ENCODE results near the gene SLC8B1.

Gene SLC8B1

DNA sequence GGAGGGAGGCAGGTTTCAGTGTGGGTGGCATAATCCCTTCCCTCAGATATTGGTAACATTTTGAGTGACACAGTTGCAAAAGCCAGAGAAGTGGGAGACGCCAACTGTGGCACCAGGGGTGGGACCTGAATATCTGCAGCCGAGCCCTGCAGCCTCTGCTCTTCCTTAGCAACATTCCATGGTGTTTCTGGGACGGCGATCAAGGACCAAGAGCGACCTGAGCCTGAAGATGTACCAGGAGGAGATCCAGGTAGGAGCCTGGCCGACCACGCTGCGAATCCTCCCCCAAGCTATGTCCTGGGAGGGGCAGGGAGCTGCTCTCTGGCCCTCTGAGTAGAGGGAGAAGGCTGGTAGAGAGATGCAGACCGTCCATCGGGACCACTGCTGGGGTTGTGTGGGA, 41.8 kb downstream of the SLC8B1 start:
- TF ChIP-seq, protein P1, sequence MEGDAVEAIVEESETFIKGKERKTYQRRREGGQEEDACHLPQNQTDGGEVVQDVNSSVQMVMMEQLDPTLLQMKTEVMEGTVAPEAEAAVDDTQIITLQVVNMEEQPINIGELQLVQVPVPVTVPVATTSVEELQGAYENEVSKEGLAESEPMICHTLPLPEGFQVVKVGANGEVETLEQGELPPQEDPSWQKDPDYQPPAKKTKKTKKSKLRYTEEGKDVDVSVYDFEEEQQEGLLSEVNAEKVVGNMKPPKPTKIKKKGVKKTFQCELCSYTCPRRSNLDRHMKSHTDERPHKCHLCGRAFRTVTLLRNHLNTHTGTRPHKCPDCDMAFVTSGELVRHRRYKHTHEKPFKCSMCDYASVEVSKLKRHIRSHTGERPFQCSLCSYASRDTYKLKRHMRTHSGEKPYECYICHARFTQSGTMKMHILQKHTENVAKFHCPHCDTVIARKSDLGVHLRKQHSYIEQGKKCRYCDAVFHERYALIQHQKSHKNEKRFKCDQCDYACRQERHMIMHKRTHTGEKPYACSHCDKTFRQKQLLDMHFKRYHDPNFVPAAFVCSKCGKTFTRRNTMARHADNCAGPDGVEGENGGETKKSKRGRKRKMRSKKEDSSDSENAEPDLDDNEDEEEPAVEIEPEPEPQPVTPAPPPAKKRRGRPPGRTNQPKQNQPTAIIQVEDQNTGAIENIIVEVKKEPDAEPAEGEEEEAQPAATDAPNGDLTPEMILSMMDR (IDR thresholded peaks at IDR 0.05) = no peak
- TF ChIP-seq ZFX (IDR thresholded peaks at IDR 0.05; ENCODE audit: borderline replicate concordance) = no peak
- no peak overlapping the region for H3K27ac ChIP-seq

DNA sequence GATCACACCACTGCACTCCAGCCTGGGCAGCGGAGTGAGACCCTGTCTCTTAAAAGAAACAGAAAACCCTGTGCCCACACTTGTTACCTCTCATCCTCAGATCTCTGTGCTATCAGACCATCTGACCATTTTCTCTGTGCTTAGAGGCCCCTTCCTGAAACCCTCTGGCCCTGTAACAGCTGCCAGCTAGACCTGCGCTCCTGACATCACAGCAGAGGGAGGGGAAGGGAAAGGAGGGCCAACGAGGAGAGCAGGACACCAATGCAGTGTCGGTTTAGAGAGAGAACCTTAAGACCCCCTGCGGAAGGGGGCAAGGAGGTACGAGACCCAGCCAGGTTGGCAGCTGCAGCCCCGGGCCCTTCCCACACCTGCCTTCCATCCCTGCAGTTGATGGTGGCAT, 42.4 kb downstream of the SLC8B1 start:
- no peak for TF ChIP-seq ZFX (IDR thresholded peaks at IDR 0.05; ENCODE audit: borderline replicate concordance)
- TF ChIP-seq, protein P1 (IDR thresholded peaks at IDR 0.05) = no peak
- H3K27ac ChIP-seq = no peak overlapping the region

DNA sequence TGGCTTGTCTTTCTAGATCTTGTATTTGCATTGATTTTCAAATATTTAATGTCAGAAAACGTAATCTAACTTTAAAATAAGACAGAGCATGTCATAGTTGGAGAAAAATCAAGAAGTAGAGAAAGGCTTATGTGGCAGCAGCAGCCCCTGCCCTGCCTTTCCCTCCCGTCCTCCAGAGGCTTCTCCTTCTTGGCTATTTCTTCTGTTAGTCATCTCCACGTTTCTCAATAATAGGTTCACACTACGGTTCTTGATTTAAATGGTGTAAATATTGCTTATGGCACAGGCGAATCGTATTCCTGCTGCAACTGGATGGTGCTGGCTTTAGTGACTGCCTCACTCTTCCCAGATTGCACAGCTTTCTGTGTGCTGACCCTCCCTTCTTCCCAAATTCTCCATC, 42.8 kb downstream of the SLC8B1 start:
- TF ChIP-seq, protein P1 (IDR thresholded peaks at IDR 0.05) = no peak
- TF ChIP-seq ZFX (IDR thresholded peaks at IDR 0.05; ENCODE audit: borderline replicate concordance) = no peak
- no peak overlapping the region for H3K27ac ChIP-seq

DNA sequence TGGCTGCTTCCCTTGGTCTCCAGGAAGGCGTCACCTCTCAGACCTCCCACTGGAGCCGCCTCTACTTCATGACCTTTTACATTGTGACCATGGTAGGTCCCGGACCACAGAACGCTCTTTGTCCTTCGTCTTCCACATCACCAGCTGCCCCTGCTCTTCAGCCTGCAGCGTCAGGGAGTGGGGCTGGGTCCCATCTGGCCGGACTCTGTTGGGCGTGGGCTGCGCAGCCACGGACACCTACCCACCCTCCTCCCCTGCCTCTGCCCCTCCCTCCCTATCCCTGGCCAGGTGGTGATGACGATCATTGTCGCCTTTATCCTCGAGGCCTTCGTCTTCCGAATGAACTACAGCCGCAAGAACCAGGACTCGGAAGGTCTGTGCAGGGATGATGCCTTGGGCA, 43.3 kb downstream of the SLC8B1 start:
- no peak overlapping the region for H3K27ac ChIP-seq
- TF ChIP-seq, protein P1 (IDR thresholded peaks at IDR 0.05) = no peak
- no peak for TF ChIP-seq ZFX (IDR thresholded peaks at IDR 0.05; ENCODE audit: borderline replicate concordance)

DNA sequence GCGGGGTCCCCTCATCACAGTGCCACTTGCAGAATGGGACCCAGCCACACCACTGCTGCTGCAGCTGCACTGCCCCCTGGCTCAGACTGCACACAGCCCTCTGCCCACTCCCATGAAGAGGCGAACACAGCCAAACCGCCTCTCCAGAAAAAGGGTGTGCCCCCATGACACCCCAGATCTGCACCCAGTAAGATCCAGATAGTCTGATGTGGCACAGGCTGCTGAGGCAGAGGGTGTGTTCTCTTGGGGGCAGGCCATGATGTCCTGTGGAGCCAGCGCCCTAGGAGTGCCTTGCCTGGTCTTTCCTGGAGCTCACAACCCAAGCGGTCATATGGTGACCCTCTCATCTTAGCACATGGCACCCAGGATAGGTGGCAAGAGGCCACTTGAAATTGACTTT, 44.4 kb downstream of the SLC8B1 start:
- H3K27ac ChIP-seq = no peak overlapping the region; the same call in 1 of the 2 replicates
- TF ChIP-seq ZFX (IDR thresholded peaks at IDR 0.05; ENCODE audit: borderline replicate concordance) = no peak
- TF ChIP-seq, protein P1 (IDR thresholded peaks at IDR 0.05) = no peak

DNA sequence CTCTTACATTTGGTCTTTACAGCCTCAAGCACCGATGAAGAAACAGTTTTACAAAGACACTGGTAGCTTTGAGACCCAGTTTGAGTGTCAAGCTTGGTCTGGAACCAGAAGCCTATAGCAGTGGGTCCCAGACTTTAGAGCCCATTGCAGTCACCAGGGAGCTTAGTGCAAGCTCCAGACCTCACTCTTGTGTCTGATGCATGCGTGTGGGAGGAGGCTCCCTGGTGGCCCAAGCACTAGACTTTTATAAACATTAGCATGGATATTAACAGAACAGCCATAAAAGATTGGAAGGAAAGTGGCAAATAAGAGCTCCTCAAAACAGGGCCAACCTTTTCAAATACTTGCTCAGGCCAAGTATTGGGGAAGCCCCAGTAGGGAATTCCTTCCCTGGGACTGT, 45.5 kb downstream of the SLC8B1 start:
- no peak overlapping the region; the same call in 1 of the 2 replicates for H3K27ac ChIP-seq
- TF ChIP-seq, protein P1 (IDR thresholded peaks at IDR 0.05) = no peak
- TF ChIP-seq ZFX (IDR thresholded peaks at IDR 0.05; ENCODE audit: borderline replicate concordance) = no peak

DNA sequence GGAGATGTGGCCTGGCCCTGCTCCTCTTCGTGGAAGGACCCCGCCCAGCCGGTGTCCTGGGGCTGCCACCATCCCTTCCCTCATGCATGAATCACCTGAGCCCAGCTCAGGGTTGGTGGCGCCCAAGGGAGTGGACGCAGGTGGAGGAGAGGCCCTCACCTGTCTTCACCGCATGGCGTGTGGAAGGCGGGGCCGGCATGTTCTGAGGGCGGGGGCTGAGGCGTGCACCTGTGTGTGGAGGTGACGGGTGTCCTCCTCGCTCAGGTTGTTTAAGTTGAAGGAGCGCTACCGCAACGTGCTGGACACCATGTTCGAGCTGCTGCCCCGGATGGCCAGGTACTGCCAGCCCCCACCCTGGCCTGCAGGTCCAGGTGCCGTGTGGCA, 47.0 kb downstream of the SLC8B1 start:
- TF ChIP-seq ZFX (IDR thresholded peaks at IDR 0.05; ENCODE audit: borderline replicate concordance) = no peak
- TF ChIP-seq, protein P1 (IDR thresholded peaks at IDR 0.05) = no peak

More for the DNA sequence above, 47.0 kb downstream of the SLC8B1 start:
- no peak overlapping the region for H3K27ac ChIP-seq
